Measurements from ENCODE around the gene KNCN. TPM values are rescaled to one million over a fixed set of nuclear protein-coding genes. Genes with fewer than 3 reads are reported as not detected.

The KNCN gene
- total and polyA plus RNA-seq, 2 donors (not counting 1 experiment from before 2014, with no cell fraction given), result not detected

DNA sequence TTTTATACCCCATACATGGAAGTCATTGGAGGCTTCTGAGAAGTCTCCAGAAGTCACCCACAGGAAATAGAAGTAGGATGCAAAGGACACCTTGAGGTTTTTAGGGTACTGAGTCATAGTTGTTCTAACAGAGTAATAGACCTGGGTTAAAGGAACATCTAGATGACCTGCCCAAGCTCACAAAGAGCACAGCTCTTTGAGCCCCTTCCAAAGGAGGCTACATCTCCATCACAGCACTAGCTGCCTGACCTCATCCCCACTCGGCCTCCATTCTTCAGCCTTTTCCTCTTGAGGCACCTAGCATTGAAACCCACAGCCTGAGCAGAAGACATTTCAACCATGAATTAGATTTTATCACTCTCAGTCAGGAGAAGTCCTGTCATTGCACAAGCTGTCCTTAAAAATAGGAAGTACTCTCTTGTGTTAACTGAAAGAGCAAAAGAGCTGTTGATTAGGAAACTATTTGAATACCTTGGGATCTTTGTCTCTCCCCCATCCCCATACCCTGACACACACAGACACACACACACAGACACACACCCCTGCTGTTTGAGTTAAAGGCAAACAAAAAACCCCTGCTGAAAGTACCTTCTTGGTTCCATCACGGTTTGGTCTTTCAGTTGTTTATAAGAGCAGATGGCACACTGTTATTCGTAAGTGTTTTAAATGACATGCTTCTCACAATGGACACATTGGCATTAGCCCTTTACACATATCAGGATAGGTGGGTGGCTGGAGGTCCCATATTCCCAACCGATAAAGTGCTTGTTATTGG is 30.4 kb upstream of the KNCN start:
- H4K20me1 ChIP-seq (ENCODE audit: control insufficient read depth, insufficient read depth, low read length, poor library complexity, severe bottlenecking), result no peaks in the 10 kb centered on the region
- ChIA-PET CTCF (interaction anchor here (0.9 to 1.5 kb wide), 2 partner anchors 135 to 144 kb away, joined by 3 read pairs; no protein-coding TSS in a partner anchor), POLR2A (no interaction called here)
- H3K4me1 ChIP-seq (ENCODE audit: control insufficient read depth in 2 of 2, insufficient read depth in 2 of 2, low read length in 2 of 2), result no peaks in the 10 kb centered on the region
- no peak for ATAC-seq (ENCODE audit: low read depth)
- H3K4me1 Mint-ChIP-seq, result peaks cover 2% of the 10 kb centered on the region
- H3K9me3 ChIP-seq (ENCODE audit: control extremely low read depth in 1 of 3, control insufficient read depth in 2 of 3, insufficient read depth in 1 of 3, low read length in 2 of 3), result no peaks in the 10 kb centered on the region
- H3K27ac ChIP-seq (ENCODE audit: low read length in 2 of 2), result no peak overlapping the region
- no peaks in the 10 kb centered on the region for H3K79me2 ChIP-seq (ENCODE audit: control insufficient read depth, insufficient read depth, low read length)
- intact Hi-C loops (cut with micrococcal nuclease), result no loop called here
- no peak overlapping the region for H2AFZ ChIP-seq (ENCODE audit: insufficient read depth, low read depth, low read length, poor library complexity, severe bottlenecking)
- DNase-seq, result no peak
- TF ChIP-seq EZH2 (IDR thresholded peaks at IDR 0.05; ENCODE audit: borderline replicate concordance, insufficient read depth, low read depth, low read length, poor library complexity, severe bottlenecking), result no peak
- TF ChIP-seq, protein P1, sequence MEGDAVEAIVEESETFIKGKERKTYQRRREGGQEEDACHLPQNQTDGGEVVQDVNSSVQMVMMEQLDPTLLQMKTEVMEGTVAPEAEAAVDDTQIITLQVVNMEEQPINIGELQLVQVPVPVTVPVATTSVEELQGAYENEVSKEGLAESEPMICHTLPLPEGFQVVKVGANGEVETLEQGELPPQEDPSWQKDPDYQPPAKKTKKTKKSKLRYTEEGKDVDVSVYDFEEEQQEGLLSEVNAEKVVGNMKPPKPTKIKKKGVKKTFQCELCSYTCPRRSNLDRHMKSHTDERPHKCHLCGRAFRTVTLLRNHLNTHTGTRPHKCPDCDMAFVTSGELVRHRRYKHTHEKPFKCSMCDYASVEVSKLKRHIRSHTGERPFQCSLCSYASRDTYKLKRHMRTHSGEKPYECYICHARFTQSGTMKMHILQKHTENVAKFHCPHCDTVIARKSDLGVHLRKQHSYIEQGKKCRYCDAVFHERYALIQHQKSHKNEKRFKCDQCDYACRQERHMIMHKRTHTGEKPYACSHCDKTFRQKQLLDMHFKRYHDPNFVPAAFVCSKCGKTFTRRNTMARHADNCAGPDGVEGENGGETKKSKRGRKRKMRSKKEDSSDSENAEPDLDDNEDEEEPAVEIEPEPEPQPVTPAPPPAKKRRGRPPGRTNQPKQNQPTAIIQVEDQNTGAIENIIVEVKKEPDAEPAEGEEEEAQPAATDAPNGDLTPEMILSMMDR (IDR thresholded peaks at IDR 0.05), result no peak
- no peak overlapping the region for H3K4me2 ChIP-seq (replicated peaks; ENCODE audit: low read depth, low read length, poor library complexity, severe bottlenecking)
- H3K4me3 Mint-ChIP-seq, result no peak overlapping the region
- no peak overlapping the region for H3K27ac Mint-ChIP-seq
- H3K36me3 ChIP-seq (replicated peaks in 1 of 2; ENCODE audit: control extremely low read depth in 1 of 2, control insufficient read depth in 1 of 2, extremely low read depth in 1 of 2, insufficient read depth in 2 of 2, low read length in 1 of 2), result peaks cover 0 to 52% of the 10 kb centered on the region in 2 experiments
- H3K4me3 ChIP-seq (ENCODE audit: control extremely low read depth in 1 of 5, extremely low read depth in 1 of 5, insufficient read depth in 1 of 5, low read depth in 2 of 5, low read length in 4 of 5), result no peak overlapping the region
- no peak overlapping the region for H3K9ac ChIP-seq (ENCODE audit: low read length)
- no peaks in the 10 kb centered on the region for H3K9me3 Mint-ChIP-seq (ENCODE audit: insufficient read depth)
- H3K27me3 Mint-ChIP-seq, result no peaks in the 10 kb centered on the region
- no peaks in the 10 kb centered on the region for H3K27me3 ChIP-seq (replicated peaks in 1 of 4; ENCODE audit: control extremely low read depth in 1 of 4, control insufficient read depth in 3 of 4, insufficient read depth in 4 of 4, low read length in 3 of 4)
- 56% methylated on average over 3 of the region's 4 CpGs for whole genome bisulfite sequencing (ENCODE audit: insufficient coverage)
